HG02610 (cell line): ENCODE results near the gene ADAM23.
A peak's percentile ranks its signal among the peaks of the same experiment; 100 is the strongest.
"Not testable (repeated sequence)": the region's sequence is repeated elsewhere in the genome, so short reads cannot be mapped to it uniquely, and the experiment has no call there.

ENCODE experiments used
- ATAC-seq: cut with Tn5 transposase; IDR thresholded peaks from one replicate; pipeline ENCODE4 v1.9.1; 2021; ENCODE audit warnings: mild to moderate bottlenecking, moderate library complexity; ENCODE audit not compliant: unreplicated experiment

The ADAM23 gene, protein sequence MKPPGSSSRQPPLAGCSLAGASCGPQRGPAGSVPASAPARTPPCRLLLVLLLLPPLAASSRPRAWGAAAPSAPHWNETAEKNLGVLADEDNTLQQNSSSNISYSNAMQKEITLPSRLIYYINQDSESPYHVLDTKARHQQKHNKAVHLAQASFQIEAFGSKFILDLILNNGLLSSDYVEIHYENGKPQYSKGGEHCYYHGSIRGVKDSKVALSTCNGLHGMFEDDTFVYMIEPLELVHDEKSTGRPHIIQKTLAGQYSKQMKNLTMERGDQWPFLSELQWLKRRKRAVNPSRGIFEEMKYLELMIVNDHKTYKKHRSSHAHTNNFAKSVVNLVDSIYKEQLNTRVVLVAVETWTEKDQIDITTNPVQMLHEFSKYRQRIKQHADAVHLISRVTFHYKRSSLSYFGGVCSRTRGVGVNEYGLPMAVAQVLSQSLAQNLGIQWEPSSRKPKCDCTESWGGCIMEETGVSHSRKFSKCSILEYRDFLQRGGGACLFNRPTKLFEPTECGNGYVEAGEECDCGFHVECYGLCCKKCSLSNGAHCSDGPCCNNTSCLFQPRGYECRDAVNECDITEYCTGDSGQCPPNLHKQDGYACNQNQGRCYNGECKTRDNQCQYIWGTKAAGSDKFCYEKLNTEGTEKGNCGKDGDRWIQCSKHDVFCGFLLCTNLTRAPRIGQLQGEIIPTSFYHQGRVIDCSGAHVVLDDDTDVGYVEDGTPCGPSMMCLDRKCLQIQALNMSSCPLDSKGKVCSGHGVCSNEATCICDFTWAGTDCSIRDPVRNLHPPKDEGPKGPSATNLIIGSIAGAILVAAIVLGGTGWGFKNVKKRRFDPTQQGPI

DNA sequence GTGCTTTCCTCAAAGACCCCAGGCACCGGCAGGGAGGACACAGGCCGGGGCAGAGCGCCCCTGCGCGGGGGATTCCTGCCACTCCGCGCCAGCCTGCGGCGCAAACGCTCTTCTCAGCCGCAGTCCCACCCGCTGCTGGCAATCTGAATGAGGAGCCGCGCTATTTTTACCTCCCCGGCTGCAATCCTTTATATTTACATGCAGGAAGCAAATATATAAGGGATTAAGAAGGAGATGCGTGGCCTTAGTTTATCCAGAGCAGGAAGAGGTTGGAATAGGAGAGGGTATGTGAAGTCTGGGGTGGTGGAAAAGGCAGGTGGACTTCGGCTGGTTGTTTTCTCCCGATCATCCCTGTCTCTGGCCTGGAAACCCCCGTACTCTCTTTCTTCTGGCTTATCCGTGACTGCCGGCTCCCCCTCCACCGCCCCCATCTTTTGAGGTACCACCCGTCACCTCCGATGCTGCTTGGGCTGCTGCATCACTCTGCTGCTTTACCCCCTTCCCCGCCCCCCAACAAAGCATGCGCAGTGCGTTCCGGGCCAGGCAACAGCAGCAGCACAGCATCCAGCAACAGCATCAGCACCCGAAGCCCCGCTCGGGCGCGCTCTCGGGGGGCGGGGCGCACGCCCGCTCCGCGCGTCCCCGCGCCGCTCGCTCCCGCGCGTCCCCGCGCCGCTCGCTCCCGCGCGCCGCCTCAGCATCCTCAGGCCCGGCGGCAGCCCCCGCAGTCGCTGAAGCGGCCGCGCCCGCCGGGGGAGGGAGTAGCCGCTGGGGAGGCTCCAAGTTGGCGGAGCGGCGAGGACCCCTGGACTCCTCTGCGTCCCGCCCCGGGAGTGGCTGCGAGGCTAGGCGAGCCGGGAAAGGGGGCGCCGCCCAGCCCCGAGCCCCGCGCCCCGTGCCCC is at the start of gene ADAM23:
ADAM23 (plus strand) TSS at position 700 of the 902 bp plus-strand sequence. CDS start 335 bp downstream, outside the sequence.
- ATAC-seq, result peak; percentile 45

DNA sequence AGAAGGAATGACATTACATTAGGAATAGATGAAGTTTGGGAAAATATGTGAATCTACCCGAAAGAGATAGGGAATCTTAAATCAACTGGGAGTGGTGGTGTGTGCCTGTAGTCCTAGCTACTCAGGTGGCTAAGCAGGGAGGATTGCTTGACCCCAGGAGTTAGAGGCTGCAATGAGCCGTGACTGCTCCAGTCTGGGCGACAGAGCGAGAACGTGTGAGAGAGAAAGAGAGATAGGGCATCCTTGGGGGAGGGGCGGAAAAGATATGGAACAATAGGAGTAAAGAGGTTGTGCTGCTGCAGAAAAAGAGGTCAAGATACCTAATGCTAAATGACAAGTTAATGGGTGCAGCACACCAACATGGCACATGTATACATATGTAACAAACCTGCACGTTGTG is 47.1 kb upstream of the ADAM23 start:
- ATAC-seq, result no peak

DNA sequence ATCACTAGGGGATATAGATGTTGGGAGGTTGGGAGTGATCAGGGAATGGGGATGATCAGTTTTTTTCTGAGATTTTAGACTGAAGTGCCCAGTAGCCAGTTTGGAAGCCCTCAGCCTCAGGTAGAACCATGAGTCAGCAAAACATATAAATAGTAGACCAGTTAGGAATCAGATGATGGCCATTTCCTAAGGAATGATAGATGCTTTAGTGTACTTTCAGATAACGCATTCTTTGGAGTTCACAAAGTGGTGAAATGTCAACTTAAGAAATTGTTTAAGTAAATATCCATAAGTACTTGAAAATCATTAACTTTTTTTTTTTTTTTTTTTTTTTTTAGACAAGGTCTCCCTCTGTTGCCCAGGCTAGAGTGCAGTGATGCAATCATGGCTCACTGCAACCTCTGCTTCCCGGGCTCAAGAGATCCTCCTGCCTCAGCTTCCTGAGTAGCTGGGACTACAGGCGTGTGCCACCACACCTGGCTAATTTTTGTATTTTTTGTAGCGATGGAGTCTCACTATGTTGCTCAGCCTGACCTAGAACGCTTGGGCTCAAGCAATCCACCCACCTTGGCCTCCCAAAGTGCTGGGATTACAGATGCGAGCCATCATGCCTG is 40.3 kb upstream of the ADAM23 start:
- ATAC-seq, result not testable (repeated sequence)

DNA sequence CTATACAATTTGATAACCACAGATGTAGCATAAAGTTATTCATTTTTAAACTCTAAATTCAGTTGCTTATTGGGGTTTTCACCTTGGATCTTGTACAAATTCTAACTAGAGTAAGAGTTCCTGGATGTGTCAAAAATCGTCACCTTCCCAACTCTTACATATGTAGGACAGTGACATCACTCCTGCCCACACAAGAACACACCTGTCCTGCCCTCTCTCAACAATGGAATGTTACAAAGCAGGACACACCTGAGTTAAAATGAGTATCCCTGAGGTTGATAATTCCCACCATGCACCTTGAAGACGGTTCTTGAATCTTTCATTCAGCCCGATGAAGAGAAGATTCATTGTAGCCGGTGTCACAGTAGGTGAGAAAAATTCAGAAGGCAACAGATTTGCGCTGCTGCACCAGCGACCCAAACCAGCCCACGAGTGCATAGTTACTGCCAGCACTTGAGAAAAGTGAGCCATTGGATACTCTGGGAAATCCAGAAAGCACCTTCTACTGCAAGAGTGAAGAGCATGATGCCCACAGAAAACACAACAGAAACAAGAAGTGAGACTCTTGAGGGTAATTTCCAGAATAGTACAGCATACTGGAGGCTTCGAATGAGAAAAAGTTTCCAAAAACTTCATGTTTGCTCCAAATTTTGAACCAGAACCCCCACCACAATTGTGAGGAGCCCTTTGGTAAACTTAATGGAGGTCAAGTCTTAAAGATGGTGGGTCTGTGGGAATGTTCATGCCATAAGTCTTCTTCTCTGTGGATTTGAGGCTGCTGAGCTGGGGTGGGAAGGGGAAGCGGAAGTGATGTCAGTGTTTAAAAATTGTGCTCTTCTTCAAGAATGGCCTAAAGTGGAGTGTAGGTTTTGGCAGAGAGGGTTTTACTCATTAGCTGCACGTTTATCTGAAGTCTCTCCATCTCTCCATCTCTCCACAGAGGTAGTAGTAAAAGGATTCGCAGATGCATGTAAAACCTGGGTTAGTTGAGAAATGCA is 34.7 kb upstream of the ADAM23 start:
- ATAC-seq, result peak; percentile 90

DNA sequence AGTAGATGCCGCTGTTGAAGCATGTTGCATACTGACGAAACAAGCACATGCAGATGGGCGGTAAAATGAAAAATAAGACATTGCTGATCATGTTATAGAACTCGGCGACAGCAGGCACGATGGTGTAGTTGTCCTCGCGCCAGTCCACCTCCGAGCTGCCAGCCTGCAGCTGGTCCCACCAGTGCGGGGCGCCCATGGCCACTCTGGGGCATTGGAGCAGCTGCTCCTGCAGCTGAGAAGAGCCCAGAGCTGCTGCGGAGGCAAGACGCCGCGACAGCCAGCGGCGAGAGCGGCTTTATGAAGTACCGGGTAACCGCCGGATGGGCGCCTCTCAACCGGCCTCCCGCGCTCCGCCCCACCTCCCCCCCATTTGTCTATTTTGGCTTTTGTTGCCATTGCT is 32.6 kb upstream of the ADAM23 start:
- no peak for ATAC-seq

DNA sequence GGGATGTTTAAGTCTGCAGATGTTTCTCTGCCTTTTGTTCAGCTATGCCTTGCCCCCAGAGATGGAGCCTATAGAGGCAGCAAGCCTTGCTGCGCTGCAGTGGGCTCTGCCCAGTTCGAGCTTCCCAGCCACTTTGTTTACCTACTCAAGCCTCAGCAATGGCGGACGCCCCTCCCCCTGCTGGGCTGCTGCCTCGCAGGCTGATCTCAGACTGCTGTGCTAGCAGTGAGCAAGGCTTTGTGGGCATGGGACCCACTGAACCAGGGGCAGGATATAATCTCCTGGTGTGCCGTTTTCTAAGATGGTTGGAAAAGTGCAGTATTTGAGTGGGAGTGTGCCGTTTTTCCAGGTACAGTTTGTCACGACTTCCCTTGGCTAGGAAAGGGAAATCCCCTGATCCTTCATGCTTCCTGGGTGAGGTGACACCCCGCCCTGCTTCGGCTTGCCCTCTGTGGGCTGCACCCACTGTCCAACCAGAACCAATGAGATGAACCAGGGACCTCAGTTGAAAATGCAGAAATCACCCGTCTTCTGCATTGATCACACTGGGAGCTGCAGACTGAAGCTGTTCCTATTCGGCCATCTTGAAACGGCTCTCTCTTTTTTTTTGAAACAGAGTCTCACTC is 27.6 kb upstream of the ADAM23 start:
- ATAC-seq, result no peak

DNA sequence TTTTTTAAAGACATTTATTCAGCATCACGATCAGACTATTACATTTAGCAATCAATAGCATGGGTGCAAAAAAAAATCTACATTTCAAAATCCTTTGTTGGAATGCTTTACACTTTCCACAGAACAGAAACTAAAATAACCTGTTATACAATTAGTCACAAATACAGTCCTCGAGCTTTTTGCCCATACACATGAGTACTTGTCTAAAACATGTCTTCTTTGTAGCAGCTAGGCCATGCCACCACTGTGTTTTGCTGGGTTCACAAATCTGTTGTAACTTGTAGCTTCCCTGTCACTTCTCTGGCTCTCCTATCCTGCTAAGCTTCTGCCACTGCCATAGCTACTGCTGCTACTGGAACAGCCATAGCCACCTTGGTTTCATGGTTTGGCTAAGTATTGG is 24.4 kb upstream of the ADAM23 start:
- no peak for ATAC-seq

DNA sequence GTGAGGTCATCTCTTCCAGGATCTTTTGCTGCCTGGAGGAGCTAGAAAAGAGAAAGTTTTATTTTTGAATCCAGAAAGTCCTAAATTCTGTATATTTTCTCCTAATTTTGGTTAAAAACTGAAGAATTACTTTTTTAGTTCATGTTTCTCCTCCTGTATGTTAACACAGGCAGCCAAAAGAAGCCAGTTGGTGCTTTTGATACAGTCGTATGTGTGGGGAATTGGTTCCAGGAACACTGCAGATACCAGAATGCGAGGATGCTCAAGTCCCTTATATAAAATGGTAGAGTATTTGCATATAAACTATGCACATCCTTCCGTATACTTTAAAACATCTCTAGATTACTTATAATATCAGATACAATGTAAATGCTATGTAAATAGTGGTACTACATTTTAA is 22.6 kb upstream of the ADAM23 start:
- no peak for ATAC-seq

DNA sequence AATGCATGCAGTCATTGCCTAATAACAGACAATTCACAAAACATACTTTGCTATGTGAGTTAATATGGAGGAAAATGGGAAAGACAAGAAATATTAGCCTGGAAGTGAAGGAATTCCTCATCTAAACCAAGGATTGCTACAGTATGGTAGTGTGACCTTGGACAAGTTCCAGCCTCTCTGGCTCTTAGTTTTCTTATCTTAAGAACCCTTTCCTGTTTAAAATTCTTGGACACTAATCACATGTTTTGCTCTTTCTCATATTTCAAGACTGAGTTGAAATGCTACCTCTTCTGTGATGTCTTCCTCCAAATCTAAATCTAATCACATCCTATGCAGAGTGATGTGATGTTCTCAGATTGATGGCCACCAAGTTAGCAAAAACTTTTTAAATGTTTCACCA is 20.8 kb upstream of the ADAM23 start:
- ATAC-seq, result no peak

DNA sequence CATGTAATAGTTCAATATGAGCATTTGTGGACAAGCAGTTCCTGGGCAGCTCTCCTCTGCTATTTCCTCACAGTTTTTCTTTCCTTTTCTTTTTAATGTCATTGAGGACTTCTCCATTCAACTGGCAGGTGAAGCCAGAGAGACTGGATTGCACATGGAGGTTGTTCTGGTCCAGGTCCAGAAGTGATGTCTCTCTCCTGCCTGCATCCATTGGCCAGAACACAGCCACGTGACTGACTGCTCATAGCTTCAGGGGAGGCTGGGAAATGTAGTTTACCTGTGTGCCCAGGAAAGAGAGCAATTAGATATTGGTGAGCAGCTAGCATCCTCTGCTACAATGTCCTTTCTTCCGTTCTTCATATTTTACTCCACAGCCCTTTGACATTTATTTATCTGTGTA is 20.2 kb upstream of the ADAM23 start:
- ATAC-seq, result no peak

DNA sequence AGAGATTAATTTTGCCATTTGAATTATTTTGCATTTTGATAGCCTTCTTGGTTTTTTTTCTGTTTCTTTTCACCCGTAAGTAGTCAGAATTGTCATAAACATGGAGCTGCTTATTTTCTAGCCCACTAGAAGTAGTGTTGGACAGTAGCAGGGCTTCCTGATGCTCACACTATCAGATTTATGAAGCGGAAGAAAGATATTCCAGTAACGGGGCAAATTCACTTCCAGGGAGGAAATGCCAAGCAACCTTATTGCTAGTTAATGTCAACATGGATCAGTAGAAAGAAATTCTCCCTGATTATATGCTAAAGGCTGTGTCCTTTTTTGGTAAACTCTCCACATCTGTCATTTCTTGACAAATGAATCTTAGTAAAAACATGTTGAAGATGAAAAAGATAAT is 19.2 kb upstream of the ADAM23 start:
- no peak for ATAC-seq

DNA sequence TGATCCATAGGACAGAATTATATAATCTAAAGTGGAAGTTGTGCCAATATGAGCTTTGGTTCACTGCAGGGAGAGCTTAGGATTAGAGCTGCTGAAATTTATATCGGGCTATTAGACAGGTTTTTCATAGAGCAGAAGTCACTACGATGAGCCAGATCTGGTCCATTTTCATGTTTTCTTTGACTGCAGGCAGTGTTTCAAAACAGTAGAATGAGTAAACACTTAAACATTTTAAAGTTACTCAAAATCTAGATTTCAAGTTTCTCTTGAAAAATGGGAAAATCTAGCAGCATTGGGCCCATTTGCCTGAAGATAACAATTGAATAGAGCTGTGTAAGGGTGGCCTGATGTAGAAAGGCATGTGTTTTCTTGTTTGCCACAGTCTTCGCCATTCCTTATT is 14.5 kb upstream of the ADAM23 start:
- ATAC-seq, result no peak

DNA sequence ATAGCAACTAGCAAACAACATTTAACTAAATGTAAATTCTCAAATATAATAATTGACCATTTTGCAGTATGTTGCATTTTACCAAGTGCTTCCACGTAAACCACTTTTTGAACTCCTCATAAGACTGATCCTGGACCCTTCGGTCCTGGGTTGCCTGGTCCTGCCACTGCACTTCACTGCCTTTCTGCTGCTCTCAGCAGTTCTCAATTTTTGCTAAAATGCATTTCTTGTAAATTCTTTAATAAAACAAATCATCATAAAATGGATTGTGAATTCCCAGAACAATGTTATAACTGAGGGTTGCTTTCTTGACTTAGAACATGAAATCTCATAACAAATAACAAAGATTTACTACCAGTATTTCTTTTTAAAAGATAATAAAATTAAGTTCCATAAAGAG is 12.9 kb upstream of the ADAM23 start:
- ATAC-seq, result no peak

DNA sequence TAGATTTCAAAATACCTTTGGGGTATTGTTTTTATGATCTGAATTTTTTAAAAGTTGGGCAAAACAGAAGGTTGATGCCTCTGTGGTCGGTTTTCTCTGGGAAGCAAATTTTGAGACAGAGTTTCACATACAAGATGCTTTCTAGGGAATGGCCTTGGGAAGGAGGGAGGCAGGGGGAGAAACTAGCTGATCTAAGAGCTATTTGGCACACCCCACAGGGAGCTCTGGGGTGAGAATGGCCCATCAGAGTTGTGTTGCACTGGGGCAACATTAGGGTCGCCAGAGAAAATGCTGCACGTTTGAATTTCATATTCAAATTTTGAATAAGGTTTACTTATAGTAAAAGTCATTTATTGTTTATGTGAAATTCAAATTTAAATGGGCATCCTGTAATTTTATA is 11.9 kb upstream of the ADAM23 start:
- no peak for ATAC-seq

DNA sequence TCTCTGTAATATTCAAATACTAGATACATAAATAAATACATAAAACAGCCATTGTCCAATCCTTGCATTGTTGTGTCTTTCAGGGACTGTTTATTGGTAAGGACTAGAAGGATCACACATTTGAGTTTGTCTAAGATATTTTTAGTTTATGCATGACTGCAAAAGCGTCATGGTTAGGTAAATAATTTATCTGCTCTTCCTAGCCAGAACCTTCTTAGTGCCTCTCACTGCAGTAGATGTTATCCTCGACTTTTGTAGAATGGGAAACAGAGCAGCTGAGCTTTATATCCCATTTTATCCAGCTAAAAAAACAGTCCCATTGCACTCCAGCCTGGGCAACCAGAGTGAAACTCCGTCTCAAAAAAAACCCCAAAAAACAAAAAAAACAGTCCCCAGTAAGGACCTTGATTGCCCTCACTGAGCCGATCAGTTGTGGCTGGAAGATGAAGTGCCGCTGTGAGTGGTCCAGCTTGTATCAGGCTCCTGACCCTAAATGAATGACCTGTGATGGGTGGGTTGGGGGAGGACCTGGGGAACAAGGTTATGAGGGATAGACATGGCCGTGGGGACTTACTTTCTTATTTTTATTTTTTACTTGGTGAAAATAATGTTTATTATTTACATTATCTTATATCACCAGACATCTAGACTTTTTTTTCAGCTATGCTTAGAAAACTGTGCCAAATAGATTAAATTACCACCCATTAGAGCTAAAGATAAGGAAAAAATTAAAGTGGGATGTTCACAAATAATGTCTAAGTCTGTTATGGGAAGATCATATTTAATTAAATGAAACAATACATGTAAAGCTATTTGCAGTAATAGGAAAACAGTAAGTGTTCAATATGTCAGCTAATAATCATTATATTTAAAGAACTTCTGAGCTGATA is 10.9 kb upstream of the ADAM23 start:
- ATAC-seq, result no peak

DNA sequence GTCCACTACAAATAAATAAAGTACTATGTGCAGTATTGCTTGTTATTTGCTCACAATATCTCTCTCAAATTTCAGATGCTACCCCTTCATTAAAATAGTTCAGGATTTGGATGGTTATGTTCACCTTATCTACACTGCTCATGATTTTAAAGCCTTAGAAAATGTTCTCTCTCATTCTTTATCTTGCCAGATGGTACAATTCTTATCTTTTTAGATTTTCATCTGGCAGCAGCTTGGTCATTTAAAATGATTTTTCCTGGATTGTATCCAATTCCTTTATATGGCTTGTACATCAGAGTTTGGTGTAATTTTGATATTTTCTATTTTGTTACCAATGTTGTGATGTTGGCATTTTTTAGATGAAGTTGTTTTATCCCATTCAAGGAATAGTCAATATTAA is 10.1 kb upstream of the ADAM23 start:
- ATAC-seq, result no peak

DNA sequence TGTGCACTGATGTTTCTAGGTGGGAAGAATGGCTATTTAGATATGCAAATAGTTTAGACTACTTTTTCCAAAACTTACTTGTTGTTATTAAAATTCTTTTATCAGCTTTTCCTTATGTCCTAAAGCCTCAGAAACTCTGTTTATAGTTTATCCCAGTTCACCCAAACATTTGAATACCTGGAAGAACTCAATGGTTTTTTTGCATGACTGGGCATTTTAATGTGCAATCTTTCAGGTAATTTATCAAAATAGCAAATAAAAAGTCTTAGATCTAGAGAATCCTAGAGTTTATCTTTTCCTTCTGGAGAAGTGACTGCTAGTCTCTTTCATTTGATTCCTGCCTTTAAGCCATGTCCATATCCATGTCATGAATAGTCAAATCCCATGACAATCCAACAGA is 9.6 kb upstream of the ADAM23 start:
- no peak for ATAC-seq

DNA sequence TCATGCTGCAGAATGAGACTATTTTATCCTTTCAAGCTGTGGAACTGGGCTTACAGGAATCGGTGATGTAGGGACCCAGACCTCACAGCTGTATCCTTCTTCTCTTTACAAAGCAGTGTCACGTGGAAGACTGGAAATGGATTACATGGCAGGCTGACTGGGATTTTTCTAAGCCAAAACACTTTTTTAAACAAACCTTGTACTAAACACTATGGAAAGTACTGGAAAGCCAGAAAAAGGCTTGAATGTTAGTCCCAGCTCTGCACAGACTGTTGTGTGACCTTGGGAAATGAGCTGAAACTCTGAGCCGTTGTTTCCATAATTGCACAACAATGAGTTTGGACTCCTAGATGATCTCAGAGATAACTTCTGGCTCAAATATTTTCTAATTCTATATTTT is 7.6 kb upstream of the ADAM23 start:
- ATAC-seq, result no peak
